ENCODE data around the gene HFE. TPM values are rescaled to one million over a fixed set of nuclear protein-coding genes. Genes with fewer than 3 reads are reported as not detected.

HFE gene
- total and polyA plus RNA-seq, 2 of the 13 experiments (the other 11 are each of a cell fraction or from before 2014, with no cell fraction given) = 3.7 to 6.3 TPM

DNA sequence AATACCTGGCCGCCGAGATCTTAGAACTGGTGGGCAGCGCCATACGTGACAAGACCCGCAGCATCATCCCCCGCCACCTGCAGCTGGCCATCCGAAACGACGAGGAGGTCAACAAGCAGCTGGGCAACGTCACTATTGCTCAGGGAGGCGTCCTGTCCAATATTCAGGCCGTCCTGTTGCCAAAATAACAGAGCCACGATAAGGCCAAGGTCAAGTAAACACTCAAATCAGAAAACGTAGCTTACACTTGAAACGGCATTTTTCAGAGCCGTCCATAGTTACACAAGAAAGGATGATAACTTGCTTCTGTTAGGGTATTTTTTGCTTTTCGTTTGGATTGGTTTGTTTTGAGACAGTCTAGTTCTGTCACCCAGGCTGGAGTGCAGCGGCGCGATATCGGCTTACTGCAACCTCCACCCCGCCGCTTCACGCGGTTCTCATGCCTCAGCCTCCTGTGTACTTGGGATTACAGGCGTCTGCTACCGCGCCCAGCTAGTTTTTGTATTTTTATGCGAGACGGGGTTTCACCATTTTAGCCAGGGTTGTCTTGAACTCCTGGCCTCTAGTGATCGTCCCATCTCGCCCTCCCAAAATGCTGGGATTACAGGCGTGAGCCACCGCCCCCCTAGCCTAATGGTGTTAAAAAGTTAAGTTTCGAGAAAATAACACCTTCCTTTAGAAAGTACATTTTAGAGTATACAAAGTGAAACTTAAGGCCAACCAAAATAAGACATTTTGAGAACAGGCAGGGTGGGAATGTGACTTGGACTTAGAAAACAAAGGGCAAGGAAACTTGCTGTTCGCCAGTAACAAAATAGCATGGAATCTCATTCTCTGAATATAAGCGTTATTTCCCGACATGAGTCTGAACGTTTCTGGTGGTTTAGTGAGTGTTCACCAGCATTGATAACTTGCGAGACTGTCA lies 42.8 kb upstream of the HFE start (continued):
- TF ChIP-seq, protein P1, sequence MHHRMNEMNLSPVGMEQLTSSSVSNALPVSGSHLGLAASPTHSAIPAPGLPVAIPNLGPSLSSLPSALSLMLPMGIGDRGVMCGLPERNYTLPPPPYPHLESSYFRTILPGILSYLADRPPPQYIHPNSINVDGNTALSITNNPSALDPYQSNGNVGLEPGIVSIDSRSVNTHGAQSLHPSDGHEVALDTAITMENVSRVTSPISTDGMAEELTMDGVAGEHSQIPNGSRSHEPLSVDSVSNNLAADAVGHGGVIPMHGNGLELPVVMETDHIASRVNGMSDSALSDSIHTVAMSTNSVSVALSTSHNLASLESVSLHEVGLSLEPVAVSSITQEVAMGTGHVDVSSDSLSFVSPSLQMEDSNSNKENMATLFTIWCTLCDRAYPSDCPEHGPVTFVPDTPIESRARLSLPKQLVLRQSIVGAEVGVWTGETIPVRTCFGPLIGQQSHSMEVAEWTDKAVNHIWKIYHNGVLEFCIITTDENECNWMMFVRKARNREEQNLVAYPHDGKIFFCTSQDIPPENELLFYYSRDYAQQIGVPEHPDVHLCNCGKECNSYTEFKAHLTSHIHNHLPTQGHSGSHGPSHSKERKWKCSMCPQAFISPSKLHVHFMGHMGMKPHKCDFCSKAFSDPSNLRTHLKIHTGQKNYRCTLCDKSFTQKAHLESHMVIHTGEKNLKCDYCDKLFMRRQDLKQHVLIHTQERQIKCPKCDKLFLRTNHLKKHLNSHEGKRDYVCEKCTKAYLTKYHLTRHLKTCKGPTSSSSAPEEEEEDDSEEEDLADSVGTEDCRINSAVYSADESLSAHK (CRISPR knock-in tag; IDR thresholded peaks at IDR 0.05; ENCODE audit: borderline replicate concordance) = no peak
- TF ChIP-seq ZNF160 (CRISPR knock-in tag; IDR thresholded peaks at IDR 0.05) (no peak; the same call in 1 of the 2 replicates), ARID2 (CRISPR knock-in tag; IDR thresholded peaks at IDR 0.05; ENCODE audit: borderline replicate concordance) (0 out of 2 replicates have a peak, but pooled peaks have one; percentile 79), ZFP36L2 (CRISPR knock-in tag; IDR thresholded peaks at IDR 0.05) (no peak; the same call in 1 of the 2 replicates), RFXANK (CRISPR knock-in tag; IDR thresholded peaks at IDR 0.05) (0 out of 2 replicates have a peak, but pooled peaks have one; percentile 41), ZNF761 (CRISPR knock-in tag; conservative IDR thresholded peaks at IDR 0.05) (no peak), ZNF660 (CRISPR knock-in tag; IDR thresholded peaks at IDR 0.05; ENCODE audit: borderline replicate concordance, low read depth) (no peak), RFX1 (IDR thresholded peaks at IDR 0.05) (no peak), SRSF9 (IDR thresholded peaks at IDR 0.05; ENCODE audit: borderline replicate concordance, insufficient read depth, low read depth, low read length, poor library complexity, severe bottlenecking) (no peak), FOXA1 (IDR thresholded peaks at IDR 0.05) (no peak), FOXA1 (CRISPR knock-in tag; IDR thresholded peaks at IDR 0.05) (peak; percentile 87), TCF7 (IDR thresholded peaks at IDR 0.05; ENCODE audit: low read depth) (0 out of 2 replicates have a peak, but pooled peaks have one; percentile 5), SNRNP70 (IDR thresholded peaks at IDR 0.05; ENCODE audit: low read depth, low read length) (no peak), MAFK (conservative IDR thresholded peaks at IDR 0.05 in 1 of 2, IDR thresholded peaks at IDR 0.05 in 1 of 2; ENCODE audit: low read length in 2 of 2) (no peak), PITX1 (CRISPR knock-in tag; IDR thresholded peaks at IDR 0.05) (peak; percentile 61), ZNF446 (CRISPR knock-in tag; IDR thresholded peaks at IDR 0.05) (peak; percentile 83; the same call in 1 of the 2 replicates)
- TF ChIP-seq, protein P2, sequence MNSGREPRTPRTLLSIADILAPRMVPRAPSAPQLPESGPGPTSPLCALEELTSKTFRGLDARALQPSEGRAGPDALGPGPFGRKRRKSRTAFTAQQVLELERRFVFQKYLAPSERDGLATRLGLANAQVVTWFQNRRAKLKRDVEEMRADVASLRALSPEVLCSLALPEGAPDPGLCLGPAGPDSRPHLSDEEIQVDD (CRISPR knock-in tag; IDR thresholded peaks at IDR 0.05; ENCODE audit: borderline replicate concordance) = no peak
- TF ChIP-seq, protein P3, sequence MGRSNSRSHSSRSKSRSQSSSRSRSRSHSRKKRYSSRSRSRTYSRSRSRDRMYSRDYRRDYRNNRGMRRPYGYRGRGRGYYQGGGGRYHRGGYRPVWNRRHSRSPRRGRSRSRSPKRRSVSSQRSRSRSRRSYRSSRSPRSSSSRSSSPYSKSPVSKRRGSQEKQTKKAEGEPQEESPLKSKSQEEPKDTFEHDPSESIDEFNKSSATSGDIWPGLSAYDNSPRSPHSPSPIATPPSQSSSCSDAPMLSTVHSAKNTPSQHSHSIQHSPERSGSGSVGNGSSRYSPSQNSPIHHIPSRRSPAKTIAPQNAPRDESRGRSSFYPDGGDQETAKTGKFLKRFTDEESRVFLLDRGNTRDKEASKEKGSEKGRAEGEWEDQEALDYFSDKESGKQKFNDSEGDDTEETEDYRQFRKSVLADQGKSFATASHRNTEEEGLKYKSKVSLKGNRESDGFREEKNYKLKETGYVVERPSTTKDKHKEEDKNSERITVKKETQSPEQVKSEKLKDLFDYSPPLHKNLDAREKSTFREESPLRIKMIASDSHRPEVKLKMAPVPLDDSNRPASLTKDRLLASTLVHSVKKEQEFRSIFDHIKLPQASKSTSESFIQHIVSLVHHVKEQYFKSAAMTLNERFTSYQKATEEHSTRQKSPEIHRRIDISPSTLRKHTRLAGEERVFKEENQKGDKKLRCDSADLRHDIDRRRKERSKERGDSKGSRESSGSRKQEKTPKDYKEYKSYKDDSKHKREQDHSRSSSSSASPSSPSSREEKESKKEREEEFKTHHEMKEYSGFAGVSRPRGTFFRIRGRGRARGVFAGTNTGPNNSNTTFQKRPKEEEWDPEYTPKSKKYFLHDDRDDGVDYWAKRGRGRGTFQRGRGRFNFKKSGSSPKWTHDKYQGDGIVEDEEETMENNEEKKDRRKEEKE (IDR thresholded peaks at IDR 0.05) = no peak
- TF ChIP-seq, protein P4, sequence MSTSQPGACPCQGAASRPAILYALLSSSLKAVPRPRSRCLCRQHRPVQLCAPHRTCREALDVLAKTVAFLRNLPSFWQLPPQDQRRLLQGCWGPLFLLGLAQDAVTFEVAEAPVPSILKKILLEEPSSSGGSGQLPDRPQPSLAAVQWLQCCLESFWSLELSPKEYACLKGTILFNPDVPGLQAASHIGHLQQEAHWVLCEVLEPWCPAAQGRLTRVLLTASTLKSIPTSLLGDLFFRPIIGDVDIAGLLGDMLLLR (CRISPR knock-in tag; IDR thresholded peaks at IDR 0.05) = no peak
- TF ChIP-seq, protein P5, sequence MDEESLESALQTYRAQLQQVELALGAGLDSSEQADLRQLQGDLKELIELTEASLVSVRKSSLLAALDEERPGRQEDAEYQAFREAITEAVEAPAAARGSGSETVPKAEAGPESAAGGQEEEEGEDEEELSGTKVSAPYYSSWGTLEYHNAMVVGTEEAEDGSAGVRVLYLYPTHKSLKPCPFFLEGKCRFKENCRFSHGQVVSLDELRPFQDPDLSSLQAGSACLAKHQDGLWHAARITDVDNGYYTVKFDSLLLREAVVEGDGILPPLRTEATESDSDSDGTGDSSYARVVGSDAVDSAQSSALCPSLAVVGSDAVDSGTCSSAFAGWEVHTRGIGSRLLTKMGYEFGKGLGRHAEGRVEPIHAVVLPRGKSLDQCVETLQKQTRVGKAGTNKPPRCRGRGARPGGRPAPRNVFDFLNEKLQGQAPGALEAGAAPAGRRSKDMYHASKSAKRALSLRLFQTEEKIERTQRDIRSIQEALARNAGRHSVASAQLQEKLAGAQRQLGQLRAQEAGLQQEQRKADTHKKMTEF (CRISPR knock-in tag; IDR thresholded peaks at IDR 0.05) = 0 out of 2 replicates have a peak, but pooled peaks have one; percentile 23
